Suprapubic skin (tissue), 4 donors: ENCODE data around the gene TM6SF1. TPM values are rescaled to one million over a fixed set of nuclear protein-coding genes. Genes with fewer than 3 reads are reported as not detected.

Source experiments
- DNase-seq, 2 donors: peaks; one replicate each; pipeline ENCODE4 v3.0.0-alpha.2; 2019; ENCODE audit warnings: low spot score in 2 of 2
- H3K27ac ChIP-seq: fragments of 200-600 bp; sonication (generic); one replicate; pipeline ENCODE4 v1.5.1; 2019
- H3K27me3 ChIP-seq: fragments of 200-600 bp; sonication (generic); one replicate; pipeline ENCODE4 v1.5.1; 2019
- H3K36me3 ChIP-seq: fragments of 200-600 bp; sonication (generic); one replicate; pipeline ENCODE4 v1.5.1; 2019
- H3K4me1 ChIP-seq: fragments of 200-600 bp; sonication (generic); one replicate; pipeline ENCODE4 v1.5.1; 2019
- H3K4me3 ChIP-seq: fragments of 200-600 bp; sonication (generic); one replicate; pipeline ENCODE4 v1.5.1; 2019; ENCODE audit warnings: mild to moderate bottlenecking
- H3K9me3 ChIP-seq: fragments of 200-600 bp; sonication (generic); one replicate; pipeline ENCODE4 v1.5.1; 2019
- EP300 ChIP-seq: sonication (generic); formaldehyde crosslinking; IDR thresholded peaks from one replicate; pipeline ENCODE4 v1.6.1; 2017; ENCODE audit warnings: antibody characterized with exemption
- POLR2A ChIP-seq, 2 donors: fragments of 450-650 bp; IDR thresholded peaks; one replicate each; pipeline ENCODE4 v1.6.1; 2017; ENCODE audit warnings: antibody characterized with exemption in 2 of 2, mild to moderate bottlenecking in 2 of 2, moderate library complexity in 2 of 2
- POLR2AphosphoS5 ChIP-seq, 3 donors: sonication (generic); formaldehyde crosslinking; IDR thresholded peaks; one replicate each; pipeline ENCODE4 v1.6.1; 2017; ENCODE audit warnings: antibody characterized with exemption in 3 of 3
- WGBS: methylation state at CpG from one replicate; pipeline ENCODE4 v1.1.5; 2018; 5-methylcytosine and 5-hydroxymethylcytosine counted together
- total RNA-seq, 4 donors: library from RNA; depleted of rRNA; stranded (reverse); fragments of >200 nt; gene quantifications; one replicate each; pipeline ENCODE4 v1.1.0, GENCODE V29; 2016
- TF ChIP-seq, protein P1 (sequence below), 2 donors: fragments of 200-600 bp in 1 of 2; fragments of 450-650 bp in 1 of 2; sonication (generic) in 1 of 2; IDR thresholded peaks; one replicate each; pipeline ENCODE4 v1.5.1; 2016 to 2019; ENCODE audit warnings: antibody characterized with exemption in 2 of 2, mild to moderate bottlenecking in 1 of 2, moderate library complexity in 1 of 2

TM6SF1 gene
- total RNA-seq, 4 donors from 2014 or later: 1.6 to 2.7 (median 2.3) TPM

DNA sequence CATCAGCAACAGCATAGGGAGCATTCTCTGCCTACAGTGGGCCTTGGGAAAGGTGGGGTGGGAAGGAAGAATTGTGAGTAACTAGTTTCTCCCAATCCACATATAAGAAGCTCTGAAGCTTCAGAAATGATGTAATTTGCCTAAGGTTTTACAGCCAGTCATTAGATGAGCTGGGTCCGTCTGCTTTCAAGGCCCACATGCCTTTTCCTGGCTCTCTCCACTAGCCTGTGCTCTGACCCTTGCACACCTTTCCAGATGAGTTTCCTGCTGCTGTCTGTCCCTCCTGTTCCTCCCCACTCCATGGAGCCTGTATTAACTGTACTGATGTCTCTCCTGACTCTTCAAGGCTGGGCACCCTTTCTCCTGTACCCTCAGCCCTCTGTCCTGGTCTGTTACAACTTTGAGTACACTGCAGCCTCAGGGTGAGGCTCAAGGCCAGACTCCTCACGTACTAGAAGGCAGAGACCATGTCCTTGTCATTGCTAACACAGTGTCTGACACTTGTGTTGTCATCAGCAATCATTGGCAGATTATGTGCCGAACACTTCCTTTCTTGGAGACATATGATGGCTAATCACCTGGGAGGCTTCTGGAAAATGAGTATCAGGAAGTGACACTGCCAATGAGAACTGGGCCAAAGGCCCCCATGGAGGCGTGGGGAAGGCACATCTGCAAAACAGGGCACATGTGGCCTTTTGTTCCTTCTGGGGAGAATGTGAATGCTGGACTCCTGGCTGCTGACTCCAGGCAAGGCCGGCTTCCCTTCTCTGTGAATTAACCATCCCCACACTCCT is 6.6 kb downstream of the TM6SF1 start:
- no peak for DNase-seq
- Histone ChIP-seq H3K4me3 (no peak overlapping the region), H3K27ac (no peak overlapping the region), H3K27me3 (peaks cover 13% of the 10 kb centered on the region), H3K4me1 (peaks cover 5% of the 10 kb centered on the region), H3K36me3 (no peaks in the 10 kb centered on the region), H3K9me3 (no peaks in the 10 kb centered on the region)
- TF ChIP-seq POLR2AphosphoS5 (IDR thresholded peaks at IDR 0.05): no peak
- TF ChIP-seq, protein P1, sequence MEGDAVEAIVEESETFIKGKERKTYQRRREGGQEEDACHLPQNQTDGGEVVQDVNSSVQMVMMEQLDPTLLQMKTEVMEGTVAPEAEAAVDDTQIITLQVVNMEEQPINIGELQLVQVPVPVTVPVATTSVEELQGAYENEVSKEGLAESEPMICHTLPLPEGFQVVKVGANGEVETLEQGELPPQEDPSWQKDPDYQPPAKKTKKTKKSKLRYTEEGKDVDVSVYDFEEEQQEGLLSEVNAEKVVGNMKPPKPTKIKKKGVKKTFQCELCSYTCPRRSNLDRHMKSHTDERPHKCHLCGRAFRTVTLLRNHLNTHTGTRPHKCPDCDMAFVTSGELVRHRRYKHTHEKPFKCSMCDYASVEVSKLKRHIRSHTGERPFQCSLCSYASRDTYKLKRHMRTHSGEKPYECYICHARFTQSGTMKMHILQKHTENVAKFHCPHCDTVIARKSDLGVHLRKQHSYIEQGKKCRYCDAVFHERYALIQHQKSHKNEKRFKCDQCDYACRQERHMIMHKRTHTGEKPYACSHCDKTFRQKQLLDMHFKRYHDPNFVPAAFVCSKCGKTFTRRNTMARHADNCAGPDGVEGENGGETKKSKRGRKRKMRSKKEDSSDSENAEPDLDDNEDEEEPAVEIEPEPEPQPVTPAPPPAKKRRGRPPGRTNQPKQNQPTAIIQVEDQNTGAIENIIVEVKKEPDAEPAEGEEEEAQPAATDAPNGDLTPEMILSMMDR (IDR thresholded peaks at IDR 0.05): no peak
- TF ChIP-seq EP300: no peak
- no peak for TF ChIP-seq POLR2A (IDR thresholded peaks at IDR 0.05)
- 70% methylated on average over 5 of the region's 5 CpGs for WGBS

DNA sequence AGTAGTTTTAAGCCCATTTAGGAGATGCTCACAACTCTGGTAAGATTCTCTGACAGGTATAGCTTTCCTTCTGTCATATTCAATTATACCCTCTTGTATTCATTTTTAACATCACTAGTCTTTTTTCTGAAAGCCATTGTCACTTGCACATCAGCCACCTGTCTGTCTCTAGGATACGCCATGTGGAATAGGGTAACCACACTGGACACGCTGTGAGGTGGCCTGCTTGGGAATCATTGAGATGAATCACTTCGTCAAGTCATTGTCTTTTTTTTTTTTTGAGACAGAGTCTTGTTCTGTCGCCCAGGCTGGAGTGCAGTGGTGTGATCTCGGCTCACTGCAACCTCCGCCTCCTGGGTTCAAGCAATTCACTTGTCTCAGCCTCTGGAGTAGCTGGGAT is 7.4 kb downstream of the TM6SF1 start:
- no peaks in the 10 kb centered on the region for H3K4me1 ChIP-seq
- H3K27me3 ChIP-seq: peaks cover 6% of the 10 kb centered on the region
- no peak for DNase-seq
- no peaks in the 10 kb centered on the region for H3K9me3 ChIP-seq
- H3K27ac ChIP-seq: no peak overlapping the region
- no peak for TF ChIP-seq EP300
- TF ChIP-seq POLR2A (IDR thresholded peaks at IDR 0.05): no peak
- TF ChIP-seq, protein P1 (IDR thresholded peaks at IDR 0.05): no peak
- TF ChIP-seq POLR2AphosphoS5 (IDR thresholded peaks at IDR 0.05): no peak
- no peak overlapping the region for H3K4me3 ChIP-seq
- H3K36me3 ChIP-seq: no peaks in the 10 kb centered on the region
- 94% methylated on average over 6 of the region's 6 CpGs for WGBS

DNA sequence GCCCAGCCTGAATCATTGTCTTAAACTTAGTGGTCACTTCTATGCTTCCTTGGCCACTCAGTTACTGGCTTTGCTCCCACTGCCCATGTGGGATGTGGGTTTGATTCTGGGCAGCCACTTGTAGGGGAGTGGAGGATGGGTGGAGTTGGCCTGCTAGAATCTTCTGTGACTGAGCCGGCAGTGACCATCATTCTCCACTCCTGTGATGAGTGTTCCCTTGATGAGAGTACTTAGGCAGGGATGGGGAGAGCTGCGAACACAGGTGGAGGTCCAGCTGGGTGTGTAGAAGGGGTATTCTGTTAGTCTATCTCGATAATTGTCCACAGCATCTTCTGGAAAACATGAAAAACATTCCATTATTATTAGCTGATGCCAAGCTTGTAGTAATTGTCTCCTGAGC is 8.0 kb downstream of the TM6SF1 start:
- H3K27me3 ChIP-seq: peaks cover under 1% of the 10 kb centered on the region
- no peak overlapping the region for H3K27ac ChIP-seq
- no peaks in the 10 kb centered on the region for H3K4me1 ChIP-seq
- H3K36me3 ChIP-seq: no peaks in the 10 kb centered on the region
- no peak for TF ChIP-seq POLR2A (IDR thresholded peaks at IDR 0.05)
- no peak for TF ChIP-seq EP300
- no peak for TF ChIP-seq POLR2AphosphoS5 (IDR thresholded peaks at IDR 0.05)
- TF ChIP-seq, protein P1 (IDR thresholded peaks at IDR 0.05): no peak
- no peak for DNase-seq
- no peaks in the 10 kb centered on the region for H3K9me3 ChIP-seq
- H3K4me3 ChIP-seq: no peak overlapping the region
- 97% methylated on average over 3 of the region's 3 CpGs for WGBS

DNA sequence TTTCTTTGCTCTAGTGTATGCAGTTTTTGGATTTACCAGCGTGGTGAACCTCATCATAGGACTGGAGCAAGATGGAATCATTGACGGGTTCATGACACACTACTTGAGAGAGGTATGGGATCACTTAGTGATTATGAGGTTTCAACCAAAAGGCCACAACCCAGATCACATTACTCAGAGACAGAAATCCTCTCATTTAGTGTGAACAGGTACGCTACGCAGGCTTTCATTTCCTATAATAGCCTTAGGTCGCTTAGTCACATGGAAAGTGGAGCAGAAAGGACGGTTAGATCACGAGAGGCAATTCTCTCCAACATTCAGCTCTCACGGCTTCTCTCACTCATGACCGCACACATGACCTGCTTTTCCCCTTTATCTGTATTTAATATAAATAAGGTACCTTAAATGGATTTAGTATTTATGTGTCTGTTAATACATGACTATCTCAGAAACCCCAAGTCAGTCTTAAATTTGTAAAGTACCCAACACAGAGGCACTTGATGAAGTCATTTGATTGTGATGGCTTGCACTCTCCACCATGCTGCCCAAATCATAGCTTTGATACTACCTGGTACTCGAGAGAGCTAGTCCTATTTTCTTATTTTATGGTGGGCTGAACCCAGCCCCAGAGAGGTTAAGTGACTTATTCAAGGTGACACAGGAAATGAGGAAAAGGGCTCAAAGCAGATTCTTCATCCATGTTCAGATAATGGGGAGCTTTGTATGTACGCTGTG is 8.6 kb downstream of the TM6SF1 start:
- no peak for DNase-seq
- 94% methylated on average over 11 of the region's 11 CpGs for WGBS
- TF ChIP-seq POLR2AphosphoS5 (IDR thresholded peaks at IDR 0.05) (no peak), EP300 (no peak), POLR2A (IDR thresholded peaks at IDR 0.05) (no peak)
- TF ChIP-seq, protein P1 (IDR thresholded peaks at IDR 0.05): no peak

DNA sequence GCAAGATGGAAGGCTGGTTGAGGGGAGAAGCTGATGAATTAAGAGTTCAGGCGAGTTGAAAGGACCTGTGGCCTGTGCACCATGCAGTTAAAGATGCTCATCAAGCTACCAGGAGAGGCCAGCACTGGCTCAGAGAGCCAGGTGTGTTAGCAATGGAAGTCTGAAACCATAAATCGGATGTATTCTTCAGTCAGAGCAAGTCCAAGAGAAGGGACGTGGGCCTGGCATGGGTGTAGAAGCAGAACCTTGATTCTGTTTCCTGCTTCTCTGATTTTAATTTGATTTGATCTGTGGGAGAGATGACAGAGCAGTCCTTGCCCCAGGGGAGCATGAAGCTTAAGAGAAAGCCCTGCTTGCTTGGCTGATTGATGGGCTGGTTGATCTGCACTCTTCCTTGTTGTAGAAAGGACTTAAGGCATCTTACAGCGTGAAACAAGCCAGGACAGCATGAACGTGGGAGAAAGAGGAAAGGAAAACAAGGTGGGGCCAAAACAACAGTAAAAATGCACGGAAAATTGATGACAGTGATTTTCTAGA is 10.9 kb downstream of the TM6SF1 start:
- no peaks in the 10 kb centered on the region for H3K36me3 ChIP-seq
- H3K4me1 ChIP-seq: no peaks in the 10 kb centered on the region
- DNase-seq: no peak
- WGBS: 50% methylated on average over 6 of the region's 6 CpGs
- no peak overlapping the region for H3K27ac ChIP-seq
- no peaks in the 10 kb centered on the region for H3K27me3 ChIP-seq
- TF ChIP-seq EP300: no peak
- TF ChIP-seq, protein P1 (IDR thresholded peaks at IDR 0.05): no peak
- no peak for TF ChIP-seq POLR2A (IDR thresholded peaks at IDR 0.05)
- no peak for TF ChIP-seq POLR2AphosphoS5 (IDR thresholded peaks at IDR 0.05)
- no peak overlapping the region for H3K4me3 ChIP-seq
- no peaks in the 10 kb centered on the region for H3K9me3 ChIP-seq

More for the DNA sequence above, 8.6 kb downstream of the TM6SF1 start:
- Histone ChIP-seq H3K4me1 (no peaks in the 10 kb centered on the region), H3K4me3 (no peak overlapping the region), H3K36me3 (no peaks in the 10 kb centered on the region), H3K9me3 (no peaks in the 10 kb centered on the region), H3K27me3 (no peaks in the 10 kb centered on the region), H3K27ac (no peak overlapping the region)
